NCI-H2227 treated with DMSO at 0.1 percent for 48 hours (cell line): ENCODE data around the gene TPX2.

Experiments used
- DNase-seq: peaks from one replicate; lab custom pipeline; 2025; lab: John Stamatoyannopoulos, UW

The TPX2 gene

GRCh38 chr20:31760519-31761240 lies 21.6 kb downstream of the TPX2 start:
- peak; percentile 30 for DNase-seq

GRCh38 chr20:31764641-31765305 lies 25.7 kb downstream of the TPX2 start:
- DNase-seq: no peak

- DNase-seq: no peak
These were observed 28.7 kb downstream of the TPX2 start for GRCh38 chr20:31767805-31768204.

- DNase-seq: no peak
These were observed 30.6 kb downstream of the TPX2 start for GRCh38 chr20:31769681-31770080.

- DNase-seq: no peak
These were observed 31.2 kb downstream of the TPX2 start for GRCh38 chr20:31770243-31770642.

GRCh38 chr20:31774408-31774807 lies 35.3 kb downstream of the TPX2 start:
- no peak for DNase-seq

GRCh38 chr20:31780839-31781238 lies 41.7 kb downstream of the TPX2 start:
- no peak for DNase-seq

- DNase-seq: no peak
These were observed 42.9 kb downstream of the TPX2 start for GRCh38 chr20:31781945-31782344.

- no peak for DNase-seq
These were observed 45.4 kb downstream of the TPX2 start for GRCh38 chr20:31784354-31785044.

- no peak for DNase-seq
These were observed 46.0 kb downstream of the TPX2 start for GRCh38 chr20:31785089-31785488.

GRCh38 chr20:31788578-31788977 lies 49.5 kb downstream of the TPX2 start:
- DNase-seq: no peak

GRCh38 chr20:31790401-31790800 lies 51.3 kb downstream of the TPX2 start:
- DNase-seq: no peak

- no peak for DNase-seq
These were observed 58.3 kb downstream of the TPX2 start for GRCh38 chr20:31797364-31797763.

GRCh38 chr20:31801508-31801907 lies 62.4 kb downstream of the TPX2 start:
- DNase-seq: no peak

GRCh38 chr20:31803552-31804291 lies 64.6 kb downstream of the TPX2 start:
- DNase-seq: no peak

GRCh38 chr20:31806564-31807355 lies 67.7 kb downstream of the TPX2 start:
- DNase-seq: no peak

GRCh38 chr20:31808481-31808880 lies 69.4 kb downstream of the TPX2 start:
- no peak for DNase-seq

- DNase-seq: no peak
These were observed 70.6 kb downstream of the TPX2 start for GRCh38 chr20:31809661-31810060.

GRCh38 chr20:31811198-31811597 lies 72.1 kb downstream of the TPX2 start:
- DNase-seq: no peak

GRCh38 chr20:31811796-31812728 lies 73.0 kb downstream of the TPX2 start:
- peak; percentile 23 for DNase-seq
